Measurements from ENCODE around the gene CXADR.

Gene CXADR

GRCh38 chr21:17468698-17469097 is 44.1 kb upstream of the CXADR start:
- no peak for TF ChIP-seq FOXP2 (optimal IDR thresholded peaks at IDR 0.05; ENCODE audit: borderline replicate concordance, extremely low read depth, extremely low read length, insufficient read depth)
- TF ChIP-seq SIN3A (IDR thresholded peaks at IDR 0.05; ENCODE audit: borderline replicate concordance, insufficient read depth, low read length), result no peak
- no peak for TF ChIP-seq TAF1 (IDR thresholded peaks at IDR 0.05; ENCODE audit: borderline replicate concordance, insufficient read depth, low read length)
- TF ChIP-seq REST (IDR thresholded peaks at IDR 0.05; ENCODE audit: insufficient read depth in 1 of 2, low read depth in 2 of 2, low read length in 2 of 2), result no peak
- TF ChIP-seq POLR2AphosphoS5 (IDR thresholded peaks at IDR 0.05; ENCODE audit: low read depth, low read length), result no peak

GRCh38 chr21:17469727-17470126 is 43.1 kb upstream of the CXADR start:
- TF ChIP-seq SIN3A (IDR thresholded peaks at IDR 0.05; ENCODE audit: borderline replicate concordance, insufficient read depth, low read length), result no peak
- no peak for TF ChIP-seq TAF1 (IDR thresholded peaks at IDR 0.05; ENCODE audit: borderline replicate concordance, insufficient read depth, low read length)
- TF ChIP-seq REST (IDR thresholded peaks at IDR 0.05; ENCODE audit: insufficient read depth in 1 of 2, low read depth in 2 of 2, low read length in 2 of 2), result no peak
- no peak for TF ChIP-seq FOXP2 (optimal IDR thresholded peaks at IDR 0.05; ENCODE audit: borderline replicate concordance, extremely low read depth, extremely low read length, insufficient read depth)
- TF ChIP-seq POLR2AphosphoS5 (IDR thresholded peaks at IDR 0.05; ENCODE audit: low read depth, low read length), result no peak

GRCh38 chr21:17472182-17472581 is 40.7 kb upstream of the CXADR start:
- no peak for TF ChIP-seq TAF1 (IDR thresholded peaks at IDR 0.05; ENCODE audit: borderline replicate concordance, insufficient read depth, low read length)
- TF ChIP-seq SIN3A (IDR thresholded peaks at IDR 0.05; ENCODE audit: borderline replicate concordance, insufficient read depth, low read length), result no peak
- no peak for TF ChIP-seq FOXP2 (optimal IDR thresholded peaks at IDR 0.05; ENCODE audit: borderline replicate concordance, extremely low read depth, extremely low read length, insufficient read depth)
- no peak for TF ChIP-seq REST (IDR thresholded peaks at IDR 0.05; ENCODE audit: insufficient read depth in 1 of 2, low read depth in 2 of 2, low read length in 2 of 2)
- TF ChIP-seq POLR2AphosphoS5 (IDR thresholded peaks at IDR 0.05; ENCODE audit: low read depth, low read length), result no peak

- no peak for TF ChIP-seq SIN3A (IDR thresholded peaks at IDR 0.05; ENCODE audit: borderline replicate concordance, insufficient read depth, low read length)
- no peak for TF ChIP-seq TAF1 (IDR thresholded peaks at IDR 0.05; ENCODE audit: borderline replicate concordance, insufficient read depth, low read length)
- no peak for TF ChIP-seq FOXP2 (optimal IDR thresholded peaks at IDR 0.05; ENCODE audit: borderline replicate concordance, extremely low read depth, extremely low read length, insufficient read depth)
- TF ChIP-seq REST (IDR thresholded peaks at IDR 0.05; ENCODE audit: insufficient read depth in 1 of 2, low read depth in 2 of 2, low read length in 2 of 2), result no peak
- no peak for TF ChIP-seq POLR2AphosphoS5 (IDR thresholded peaks at IDR 0.05; ENCODE audit: low read depth, low read length)
Measured at GRCh38 chr21:17472592-17473271, 40.1 kb upstream of the CXADR start.
